HL-60 (cell line): ENCODE results near the gene GNRHR.

Experiments
- GABPA ChIP-seq: IDR thresholded peaks from 2 replicates; pipeline ENCODE4 v1.6.1; 2012; ENCODE audit warnings: low read depth
- POLR2AphosphoS5 ChIP-seq: IDR thresholded peaks from 2 replicates; pipeline ENCODE4 v1.6.1; 2012; ENCODE audit warnings: low read depth
- SPI1 ChIP-seq: IDR thresholded peaks from 2 replicates; pipeline ENCODE4 v1.6.1; 2012; ENCODE audit warnings: low read depth, mild to moderate bottlenecking, borderline replicate concordance
- TF ChIP-seq, protein P1 (sequence below): IDR thresholded peaks from one replicate; pipeline ENCODE4 v1.5.1; 2011; ENCODE audit warnings: low read length, control low read depth, inconsistent platforms; ENCODE audit not compliant: insufficient read depth
- TF ChIP-seq, protein P2 (sequence below): IDR thresholded peaks from 2 replicates; pipeline ENCODE4 v1.6.1; 2012; ENCODE audit warnings: low read depth; ENCODE audit not compliant: insufficient replicate concordance

DNA sequence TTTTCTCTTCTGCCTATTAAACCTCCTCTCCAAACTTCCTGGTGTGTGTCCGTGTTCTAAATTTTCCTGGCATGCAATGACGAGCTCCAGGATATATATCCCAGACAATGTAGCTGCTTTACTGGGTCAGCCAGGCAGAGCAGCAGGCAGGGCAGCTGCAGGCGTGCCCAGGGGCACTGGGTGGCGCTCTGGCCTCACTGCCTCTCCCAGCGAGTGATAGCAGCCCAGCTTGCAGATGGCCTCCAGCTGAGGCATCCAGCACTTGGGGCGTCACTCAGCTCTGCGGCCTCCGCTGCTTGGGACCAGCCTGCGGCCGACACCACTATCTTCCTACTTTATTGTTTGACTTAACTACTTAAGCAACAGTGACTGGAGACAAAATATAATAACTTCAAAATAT, 30.2 kb downstream of the GNRHR start:
- TF ChIP-seq, protein P1, sequence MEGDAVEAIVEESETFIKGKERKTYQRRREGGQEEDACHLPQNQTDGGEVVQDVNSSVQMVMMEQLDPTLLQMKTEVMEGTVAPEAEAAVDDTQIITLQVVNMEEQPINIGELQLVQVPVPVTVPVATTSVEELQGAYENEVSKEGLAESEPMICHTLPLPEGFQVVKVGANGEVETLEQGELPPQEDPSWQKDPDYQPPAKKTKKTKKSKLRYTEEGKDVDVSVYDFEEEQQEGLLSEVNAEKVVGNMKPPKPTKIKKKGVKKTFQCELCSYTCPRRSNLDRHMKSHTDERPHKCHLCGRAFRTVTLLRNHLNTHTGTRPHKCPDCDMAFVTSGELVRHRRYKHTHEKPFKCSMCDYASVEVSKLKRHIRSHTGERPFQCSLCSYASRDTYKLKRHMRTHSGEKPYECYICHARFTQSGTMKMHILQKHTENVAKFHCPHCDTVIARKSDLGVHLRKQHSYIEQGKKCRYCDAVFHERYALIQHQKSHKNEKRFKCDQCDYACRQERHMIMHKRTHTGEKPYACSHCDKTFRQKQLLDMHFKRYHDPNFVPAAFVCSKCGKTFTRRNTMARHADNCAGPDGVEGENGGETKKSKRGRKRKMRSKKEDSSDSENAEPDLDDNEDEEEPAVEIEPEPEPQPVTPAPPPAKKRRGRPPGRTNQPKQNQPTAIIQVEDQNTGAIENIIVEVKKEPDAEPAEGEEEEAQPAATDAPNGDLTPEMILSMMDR, result no peak
- TF ChIP-seq GABPA (no peak), POLR2AphosphoS5 (no peak), SPI1 (no peak)
- TF ChIP-seq, protein P2, sequence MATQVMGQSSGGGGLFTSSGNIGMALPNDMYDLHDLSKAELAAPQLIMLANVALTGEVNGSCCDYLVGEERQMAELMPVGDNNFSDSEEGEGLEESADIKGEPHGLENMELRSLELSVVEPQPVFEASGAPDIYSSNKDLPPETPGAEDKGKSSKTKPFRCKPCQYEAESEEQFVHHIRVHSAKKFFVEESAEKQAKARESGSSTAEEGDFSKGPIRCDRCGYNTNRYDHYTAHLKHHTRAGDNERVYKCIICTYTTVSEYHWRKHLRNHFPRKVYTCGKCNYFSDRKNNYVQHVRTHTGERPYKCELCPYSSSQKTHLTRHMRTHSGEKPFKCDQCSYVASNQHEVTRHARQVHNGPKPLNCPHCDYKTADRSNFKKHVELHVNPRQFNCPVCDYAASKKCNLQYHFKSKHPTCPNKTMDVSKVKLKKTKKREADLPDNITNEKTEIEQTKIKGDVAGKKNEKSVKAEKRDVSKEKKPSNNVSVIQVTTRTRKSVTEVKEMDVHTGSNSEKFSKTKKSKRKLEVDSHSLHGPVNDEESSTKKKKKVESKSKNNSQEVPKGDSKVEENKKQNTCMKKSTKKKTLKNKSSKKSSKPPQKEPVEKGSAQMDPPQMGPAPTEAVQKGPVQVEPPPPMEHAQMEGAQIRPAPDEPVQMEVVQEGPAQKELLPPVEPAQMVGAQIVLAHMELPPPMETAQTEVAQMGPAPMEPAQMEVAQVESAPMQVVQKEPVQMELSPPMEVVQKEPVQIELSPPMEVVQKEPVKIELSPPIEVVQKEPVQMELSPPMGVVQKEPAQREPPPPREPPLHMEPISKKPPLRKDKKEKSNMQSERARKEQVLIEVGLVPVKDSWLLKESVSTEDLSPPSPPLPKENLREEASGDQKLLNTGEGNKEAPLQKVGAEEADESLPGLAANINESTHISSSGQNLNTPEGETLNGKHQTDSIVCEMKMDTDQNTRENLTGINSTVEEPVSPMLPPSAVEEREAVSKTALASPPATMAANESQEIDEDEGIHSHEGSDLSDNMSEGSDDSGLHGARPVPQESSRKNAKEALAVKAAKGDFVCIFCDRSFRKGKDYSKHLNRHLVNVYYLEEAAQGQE, result no peak
